Breast epithelium (tissue), 3 donors: ENCODE data around the gene SIK2.

Experiments
- POLR2A ChIP-seq: fragments of 450-650 bp; IDR thresholded peaks from one replicate; pipeline ENCODE4 v1.6.1; 2016; ENCODE audit warnings: antibody characterized with exemption, mild to moderate bottlenecking, moderate library complexity
- TF ChIP-seq, protein P1 (sequence below), 3 donors: fragments of 450-650 bp; IDR thresholded peaks; one replicate each; pipeline ENCODE4 v1.5.1; 2016 to 2017; ENCODE audit warnings: antibody characterized with exemption in 3 of 3, mild to moderate bottlenecking in 3 of 3, moderate library complexity in 3 of 3

DNA sequence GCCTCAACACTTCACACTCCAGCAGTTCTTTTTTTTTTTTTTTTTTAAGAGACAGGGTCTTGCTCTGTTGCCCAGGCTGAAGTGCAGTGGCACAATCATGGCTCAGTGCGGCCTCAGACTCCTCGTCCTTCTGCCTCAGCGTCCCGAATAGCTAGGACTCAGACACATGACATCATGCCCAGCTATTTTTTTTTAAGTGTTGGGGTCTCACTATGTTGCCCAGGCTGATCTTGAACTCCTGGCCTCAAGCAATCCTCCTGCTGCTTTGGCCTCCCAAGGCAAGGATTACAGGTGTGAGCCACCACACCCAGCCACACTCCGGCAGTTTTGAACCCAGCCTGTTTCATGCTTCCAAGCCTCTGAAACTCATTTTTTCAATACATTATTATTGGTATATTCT, 160.3 kb downstream of the SIK2 start:
- TF ChIP-seq, protein P1, sequence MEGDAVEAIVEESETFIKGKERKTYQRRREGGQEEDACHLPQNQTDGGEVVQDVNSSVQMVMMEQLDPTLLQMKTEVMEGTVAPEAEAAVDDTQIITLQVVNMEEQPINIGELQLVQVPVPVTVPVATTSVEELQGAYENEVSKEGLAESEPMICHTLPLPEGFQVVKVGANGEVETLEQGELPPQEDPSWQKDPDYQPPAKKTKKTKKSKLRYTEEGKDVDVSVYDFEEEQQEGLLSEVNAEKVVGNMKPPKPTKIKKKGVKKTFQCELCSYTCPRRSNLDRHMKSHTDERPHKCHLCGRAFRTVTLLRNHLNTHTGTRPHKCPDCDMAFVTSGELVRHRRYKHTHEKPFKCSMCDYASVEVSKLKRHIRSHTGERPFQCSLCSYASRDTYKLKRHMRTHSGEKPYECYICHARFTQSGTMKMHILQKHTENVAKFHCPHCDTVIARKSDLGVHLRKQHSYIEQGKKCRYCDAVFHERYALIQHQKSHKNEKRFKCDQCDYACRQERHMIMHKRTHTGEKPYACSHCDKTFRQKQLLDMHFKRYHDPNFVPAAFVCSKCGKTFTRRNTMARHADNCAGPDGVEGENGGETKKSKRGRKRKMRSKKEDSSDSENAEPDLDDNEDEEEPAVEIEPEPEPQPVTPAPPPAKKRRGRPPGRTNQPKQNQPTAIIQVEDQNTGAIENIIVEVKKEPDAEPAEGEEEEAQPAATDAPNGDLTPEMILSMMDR (IDR thresholded peaks at IDR 0.05) = no peak
- TF ChIP-seq POLR2A = no peak
